CD4-positive, CD25-positive, alpha-beta regulatory T cell (primary cell): ENCODE measurements around the gene PARG. TPM values are rescaled to one million over a fixed set of nuclear protein-coding genes. Genes with fewer than 3 reads are reported as not detected.
"Not testable (repeated sequence)": the region's sequence is repeated elsewhere in the genome, so short reads cannot be mapped to it uniquely, and the experiment has no call there.

ENCODE experiments used
- ATAC-seq, 2 donors: fragments of 150-1000 bp; cut with Tn5 transposase; one replicate each; pipeline ENCODE4 v1.10.0; 2021; ENCODE audit warnings: low read depth in 2 of 2, moderate number of reproducible peaks in 2 of 2, moderate library complexity in 1 of 2
- DNase-seq, 3 donors: peaks; one replicate each; pipeline versions ENCODE4 v3.0.0 to v3.0.0-alpha.2; 2012 to 2022; ENCODE audit warnings: mixed read lengths in 1 of 3
- H3K27ac ChIP-seq: one replicate; pipeline ENCODE4 v1.7.0; 2013; ENCODE audit warnings: mild to moderate bottlenecking, low read length; ENCODE audit not compliant: insufficient read depth, poor library complexity, severe bottlenecking
- H3K27me3 ChIP-seq: one replicate; pipeline ENCODE4 v1.7.0; 2013; ENCODE audit warnings: low read length; ENCODE audit not compliant: control insufficient read depth, insufficient read depth
- H3K36me3 ChIP-seq: one replicate; pipeline ENCODE4 v1.7.0; 2013; ENCODE audit warnings: mild to moderate bottlenecking, low read length, moderate library complexity; ENCODE audit not compliant: control insufficient read depth, insufficient read depth
- H3K4me1 ChIP-seq: 2 replicates; pipeline ENCODE4 v1.7.0; 2013; ENCODE audit warnings: mild to moderate bottlenecking, low read length; ENCODE audit not compliant: insufficient read depth, control insufficient read depth, poor library complexity, severe bottlenecking
- H3K4me3 ChIP-seq: one replicate; pipeline ENCODE4 v1.7.0; 2013; ENCODE audit warnings: low read depth, mild to moderate bottlenecking, low read length, moderate library complexity
- H3K9me3 ChIP-seq, 2 experiments: 1 replicate in 1 of 2; 2 replicates in 1 of 2; pipeline ENCODE4 v1.7.0; 2013; ENCODE audit warnings: low read length in 2 of 2, mild to moderate bottlenecking in 1 of 2, moderate library complexity in 1 of 2; ENCODE audit not compliant: control insufficient read depth in 2 of 2
- H3K27ac Mint-ChIP-seq, 3 donors: one replicate each; pipeline ENCODE4 v1.8.0; 2020 to 2022; ENCODE audit warnings: mild to moderate bottlenecking in 3 of 3, mixed read lengths in 3 of 3, moderate library complexity in 2 of 3
- H3K27me3 Mint-ChIP-seq: one replicate; pipeline ENCODE4 v1.8.0; 2022; ENCODE audit warnings: mild to moderate bottlenecking, mixed read lengths
- H3K36me3 Mint-ChIP-seq: one replicate; pipeline ENCODE4 v1.8.0; 2020; ENCODE audit warnings: mixed read lengths
- H3K4me1 Mint-ChIP-seq, 4 donors: one replicate each; pipeline ENCODE4 v1.8.0; 2020 to 2022; ENCODE audit warnings: mixed read lengths in 4 of 4, mild to moderate bottlenecking in 1 of 4
- H3K4me3 Mint-ChIP-seq, 4 donors: one replicate each; pipeline ENCODE4 v1.8.0; 2020 to 2022; ENCODE audit warnings: mild to moderate bottlenecking in 4 of 4, mixed read lengths in 4 of 4, moderate library complexity in 3 of 4
- H3K9me3 Mint-ChIP-seq, 7 donors: one replicate each; pipeline ENCODE4 v1.8.0; 2020 to 2022; ENCODE audit warnings: mixed read lengths in 7 of 7, mild to moderate bottlenecking in 3 of 7, moderate library complexity in 2 of 7
- polyA plus RNA-seq, 4 donors: library from polyadenylated mRNA; unstranded; fragments of 300-500 nt; fragmentation: Illumina TruSeq; gene quantifications; one replicate each; pipeline ENCODE4 v1.2.3, GENCODE V29; 2021
- total RNA-seq: library from RNA; stranded (reverse); gene quantifications from one replicate; pipeline ENCODE4 v1.2.3, GENCODE V29; 2022

Gene PARG
- total RNA-seq = 30.4 TPM
- 10 to 100 TPM in 3 of 4 donors, 1 to 10 TPM in 1; 9.7 to 14.7 (median 12.0) TPM for polyA plus RNA-seq

- not testable (repeated sequence) for H3K36me3 Mint-ChIP-seq, H3K27me3 Mint-ChIP-seq, H3K9me3 ChIP-seq, H3K9me3 Mint-ChIP-seq, H3K36me3 ChIP-seq, H3K27me3 ChIP-seq
- peaks cover 16% of the 10 kb centered on the region for H3K4me1 ChIP-seq
- H3K27ac ChIP-seq = peak within 1 kb of the TSS; percentile 55
- Mint-ChIP-seq H3K4me1 (peaks cover 19 to 50% (median 34%) of the 10 kb centered on the region in 4 donors), H3K4me3 (peak within 1 kb of the TSS; percentile 100), H3K27ac (peak within 1 kb of the TSS; percentile 91 to 98 (median 97))
- DNase-seq (peak; percentile 78 to 88 (median 85)), ATAC-seq (peak; percentile 90 to 93)
- H3K4me3 ChIP-seq = peak within 1 kb of the TSS; percentile 94
Measured at GRCh38 chr10:49941447-49942338, at the start of gene PARG, which contains the start of gene TIMM23B. Gene PARG, minus strand, starts transcription at chr10:49942027. Its CDS starts 302 bp downstream, at chr10:49941725. Gene TIMM23B, plus strand, starts transcription at chr10:49942053. Its CDS starts 142 bp downstream, at chr10:49942195.

DNA sequence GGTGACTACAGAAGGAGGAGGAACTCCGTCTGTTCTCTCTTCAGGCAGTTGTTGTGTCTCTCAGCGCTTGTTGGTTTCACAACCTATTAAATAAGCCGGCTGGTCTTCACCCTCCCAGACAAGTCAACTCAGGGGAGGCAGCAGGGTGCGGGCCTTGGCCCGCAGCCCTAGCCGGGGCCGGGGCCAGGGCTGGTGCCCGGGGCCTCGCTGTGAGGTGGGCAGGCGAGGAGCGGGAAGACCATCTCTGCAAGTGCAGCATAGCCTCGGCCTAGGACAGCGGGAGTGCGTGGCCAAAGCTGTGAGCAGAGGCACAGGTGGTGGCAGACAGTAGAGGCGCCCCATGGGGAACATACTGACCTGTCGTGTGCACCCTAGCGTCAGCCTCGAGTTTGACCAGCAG is 46.5 kb upstream of the PARG start, which contains the start of gene AGAP6:
Gene AGAP6 (plus strand): TSS at position 31 of the 400 bp plus-strand sequence. CDS start 310 bp downstream, at position 341.
- H3K4me1 Mint-ChIP-seq, H3K4me3 Mint-ChIP-seq, H3K4me1 ChIP-seq, ATAC-seq, H3K27ac ChIP-seq, H3K36me3 ChIP-seq, H3K27me3 ChIP-seq, H3K27ac Mint-ChIP-seq, H3K9me3 ChIP-seq, H3K27me3 Mint-ChIP-seq, H3K4me3 ChIP-seq, DNase-seq, H3K36me3 Mint-ChIP-seq, H3K9me3 Mint-ChIP-seq: not testable (repeated sequence)

DNA sequence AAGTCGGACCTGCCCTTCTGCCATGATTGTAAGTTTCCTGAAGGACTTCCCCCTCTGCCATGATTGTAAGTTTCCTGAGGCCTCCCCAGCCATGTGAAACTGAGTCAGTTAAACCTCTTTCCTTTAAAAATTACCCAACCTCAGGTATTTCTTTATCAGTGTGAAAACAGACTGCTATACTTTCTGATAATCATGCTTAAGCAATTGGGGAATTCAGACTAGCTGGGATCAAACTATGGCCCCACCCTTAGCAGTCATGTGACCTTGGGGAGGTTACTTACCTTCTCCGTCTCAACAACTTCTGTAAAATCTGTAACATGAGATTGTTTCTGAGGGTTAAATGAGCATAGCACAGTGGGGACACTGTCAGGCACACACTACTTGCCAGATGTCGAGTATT is 45.4 kb upstream of the PARG start:
- H3K27ac ChIP-seq, H3K4me3 Mint-ChIP-seq: not testable (repeated sequence)

GRCh38 chr10:49977756-49978155 is 35.9 kb upstream of the PARG start:
- not testable (repeated sequence) for H3K27ac ChIP-seq, H3K27ac Mint-ChIP-seq, H3K27me3 ChIP-seq, H3K9me3 ChIP-seq, H3K4me1 Mint-ChIP-seq, ATAC-seq, H3K4me1 ChIP-seq, H3K36me3 ChIP-seq, H3K4me3 Mint-ChIP-seq, H3K9me3 Mint-ChIP-seq, H3K4me3 ChIP-seq, DNase-seq, H3K27me3 Mint-ChIP-seq
- H3K36me3 Mint-ChIP-seq = peaks cover 12% of the 10 kb centered on the region

More for the DNA sequence above, 45.4 kb upstream of the PARG start:
- H3K4me3 ChIP-seq, H3K9me3 ChIP-seq, H3K9me3 Mint-ChIP-seq, H3K4me1 ChIP-seq, ATAC-seq, H3K4me1 Mint-ChIP-seq, H3K36me3 Mint-ChIP-seq, H3K27ac Mint-ChIP-seq, H3K27me3 Mint-ChIP-seq, H3K36me3 ChIP-seq, H3K27me3 ChIP-seq, DNase-seq: not testable (repeated sequence)

DNA sequence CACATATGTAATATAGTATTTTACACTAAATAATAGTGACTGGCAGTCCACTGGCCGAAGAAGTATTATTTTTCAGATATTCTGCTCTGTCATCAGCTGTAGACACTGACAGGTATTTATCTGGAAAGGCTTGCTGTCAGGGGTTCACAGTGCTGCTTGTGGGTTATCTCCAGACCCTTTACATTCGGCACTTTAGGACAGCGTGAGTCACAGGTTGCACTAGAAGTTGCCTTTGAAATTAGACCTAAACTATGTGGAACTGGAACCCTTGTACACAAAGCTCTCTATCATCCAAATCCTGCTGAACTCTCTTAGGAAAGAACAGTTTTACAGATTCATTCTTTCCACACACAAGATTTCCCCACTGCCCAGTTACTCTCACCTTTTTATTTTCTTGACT is 30.3 kb upstream of the PARG start:
- not testable (repeated sequence) for H3K36me3 ChIP-seq, H3K27me3 ChIP-seq, H3K27ac ChIP-seq, H3K4me3 Mint-ChIP-seq, ATAC-seq, H3K9me3 Mint-ChIP-seq, H3K4me1 ChIP-seq, H3K9me3 ChIP-seq, H3K4me1 Mint-ChIP-seq, H3K27me3 Mint-ChIP-seq, DNase-seq, H3K4me3 ChIP-seq, H3K27ac Mint-ChIP-seq
- peaks cover 12% of the 10 kb centered on the region for H3K36me3 Mint-ChIP-seq

DNA sequence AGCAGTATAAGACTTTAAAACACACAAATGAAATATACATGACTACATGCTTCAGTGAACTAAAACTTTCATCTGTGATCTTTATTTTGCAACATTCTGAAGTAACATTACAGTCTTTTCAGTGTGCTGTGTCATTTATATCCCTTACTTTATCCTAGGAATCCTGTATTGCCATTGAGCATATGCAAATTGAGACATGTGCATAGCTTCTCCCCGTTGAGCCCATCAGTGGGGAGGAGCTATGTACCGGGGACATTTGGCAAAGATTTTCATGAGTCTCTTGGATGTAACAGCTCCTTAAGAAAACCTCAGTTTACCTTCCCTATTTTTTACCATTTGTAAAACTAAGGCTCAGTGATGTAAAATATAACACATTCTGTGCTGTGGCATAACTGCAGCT is 29.6 kb upstream of the PARG start:
- DNase-seq, ATAC-seq, H3K27me3 Mint-ChIP-seq, H3K36me3 ChIP-seq, H3K4me3 ChIP-seq, H3K4me1 ChIP-seq, H3K9me3 Mint-ChIP-seq, H3K27me3 ChIP-seq, H3K4me3 Mint-ChIP-seq, H3K9me3 ChIP-seq, H3K27ac ChIP-seq, H3K27ac Mint-ChIP-seq, H3K4me1 Mint-ChIP-seq: not testable (repeated sequence)
- H3K36me3 Mint-ChIP-seq = peaks cover 12% of the 10 kb centered on the region

GRCh38 chr10:49970331-49970857 is 28.6 kb upstream of the PARG start:
- H3K27ac ChIP-seq, DNase-seq, H3K9me3 Mint-ChIP-seq, H3K27me3 Mint-ChIP-seq, H3K4me3 Mint-ChIP-seq, H3K36me3 ChIP-seq, H3K4me1 Mint-ChIP-seq, H3K4me3 ChIP-seq, ATAC-seq, H3K4me1 ChIP-seq, H3K27ac Mint-ChIP-seq, H3K9me3 ChIP-seq, H3K27me3 ChIP-seq: not testable (repeated sequence)
- H3K36me3 Mint-ChIP-seq = peaks cover 17% of the 10 kb centered on the region

DNA sequence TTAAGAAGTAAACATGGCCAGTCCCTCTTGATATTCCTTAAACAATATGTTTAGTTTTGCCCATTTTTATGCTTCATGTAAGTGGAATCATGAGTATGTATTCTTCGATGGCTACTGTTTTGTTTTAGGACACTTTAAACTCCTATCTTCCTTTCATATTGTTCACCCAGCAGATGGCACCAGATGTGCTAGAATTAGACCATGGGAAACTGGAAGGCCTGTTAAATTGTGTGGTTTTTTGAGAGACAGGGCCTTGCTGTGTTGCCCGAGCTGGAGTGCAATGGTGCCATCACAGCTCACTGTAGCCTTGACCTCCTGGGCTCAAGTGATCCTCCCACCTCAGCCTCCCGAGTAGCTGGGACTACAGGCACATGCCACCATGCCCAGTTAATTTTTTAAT is 11.3 kb upstream of the PARG start:
- not testable (repeated sequence) for H3K27me3 ChIP-seq, H3K4me3 Mint-ChIP-seq, H3K27ac ChIP-seq, H3K4me3 ChIP-seq, H3K27me3 Mint-ChIP-seq, H3K27ac Mint-ChIP-seq, H3K9me3 ChIP-seq, H3K9me3 Mint-ChIP-seq, H3K4me1 ChIP-seq, DNase-seq, ATAC-seq
- Mint-ChIP-seq H3K4me1 (peaks cover 0 to 15% (median 3%) of the 10 kb centered on the region in 4 donors), H3K36me3 (peaks cover 14% of the 10 kb centered on the region)
- peaks cover 16% of the 10 kb centered on the region for H3K36me3 ChIP-seq
